IMR-90 (cell line): ENCODE results near the gene PTS. TPM values are rescaled to one million over a fixed set of nuclear protein-coding genes. Genes with fewer than 3 reads are reported as not detected.
A peak's percentile ranks its signal among the peaks of the same experiment; 100 is the strongest.

Experiments used
- ATAC-seq: fragments of 200-7000 bp; cut with Tn5 transposase; 2 replicates; pipeline ENCODE4 v1.9.1; 2020; ENCODE audit warnings: low read depth, mild to moderate bottlenecking, moderate library complexity
- Bru-seq: library from RNA; stranded (reverse); fragments of 400-500 nt; gene quantifications from one replicate; lab custom pipeline; 2021; lab: Mats Ljungman, UMichigan
- BruChase-seq, 2 experiments: library from RNA; stranded (reverse); fragments of 400-500 nt; gene quantifications; one replicate each; lab custom pipeline; 2021; lab: Mats Ljungman, UMichigan
- BruUV-seq: library from RNA; stranded (reverse); fragments of 400-500 nt; replicated peaks from 2 replicates; lab custom pipeline; 2021; lab: Mats Ljungman, UMichigan
- CTCF ChIA-PET: fragments of 300-600 bp; formaldehyde crosslinking; extraction: SDS; loops from one replicate; lab custom pipeline; 2021; ENCODE audit warnings: antibody characterized with exemption; lab: Yijun Ruan, JAX
- POLR2A ChIA-PET: fragments of 300-600 bp; sonication (Branson Sonifier 250); formaldehyde crosslinking; loops from one replicate; lab custom pipeline; 2022; ENCODE audit warnings: antibody characterized with exemption; ENCODE audit not compliant: unreplicated experiment; lab: Charles Lee
- DNase-seq: peaks from one replicate; pipeline ENCODE4 v3.0.0; 2013
- H2AFZ ChIP-seq: replicated peaks from 2 replicates; pipeline ENCODE3; 2013; ENCODE audit warnings: low read length, mild to moderate bottlenecking; ENCODE audit not compliant: poor library complexity
- H2AK5ac ChIP-seq: 2 replicates; pipeline ENCODE4 v1.6.1; 2013; ENCODE audit warnings: low read depth, low read length, inconsistent platforms
- H2AK9ac ChIP-seq: replicated peaks from 2 replicates; pipeline ENCODE3; 2013; ENCODE audit warnings: mild to moderate bottlenecking, low read depth, low read length, moderate library complexity; ENCODE audit not compliant: poor library complexity
- H2BK120ac ChIP-seq: 2 replicates; pipeline ENCODE4 v1.6.1; 2013; ENCODE audit warnings: low read depth, low read length, inconsistent platforms
- H2BK15ac ChIP-seq: 3 replicates; pipeline ENCODE4 v1.6.1; 2013; ENCODE audit warnings: low read depth, low read length, inconsistent platforms
- H2BK20ac ChIP-seq: 2 replicates; pipeline ENCODE4 v1.6.1; 2013; ENCODE audit warnings: low read depth, mild to moderate bottlenecking, inconsistent platforms, low read length, moderate library complexity
- H2BK5ac ChIP-seq: 2 replicates; pipeline ENCODE4 v1.6.1; 2013; ENCODE audit warnings: mild to moderate bottlenecking, low read depth, low read length, inconsistent platforms; ENCODE audit not compliant: poor library complexity, severe bottlenecking
- H3K14ac ChIP-seq: replicated peaks from 2 replicates; pipeline ENCODE4 v1.6.1; 2013; ENCODE audit warnings: low read depth, low read length, inconsistent platforms
- H3K18ac ChIP-seq: 2 replicates; pipeline ENCODE4 v1.6.1; 2013; ENCODE audit warnings: low read depth, low read length, control low read depth
- H3K23ac ChIP-seq: 2 replicates; pipeline ENCODE4 v1.6.1; 2013; ENCODE audit warnings: low read depth, low read length, inconsistent platforms
- H3K27ac ChIP-seq: 2 replicates; pipeline ENCODE4 v1.5.1; 2013; ENCODE audit warnings: mild to moderate bottlenecking, control low read depth, low read length; ENCODE audit not compliant: insufficient read depth
- H3K27me3 ChIP-seq: 2 replicates; pipeline ENCODE4 v1.6.1; 2013; ENCODE audit warnings: low read length; ENCODE audit not compliant: control insufficient read depth, insufficient read depth
- H3K36me3 ChIP-seq: 2 replicates; pipeline ENCODE4 v1.6.1; 2013; ENCODE audit warnings: low read length, mixed read lengths; ENCODE audit not compliant: control insufficient read depth, insufficient read depth
- H3K4ac ChIP-seq: 2 replicates; pipeline ENCODE4 v1.6.1; 2013; ENCODE audit warnings: low read depth, low read length, inconsistent platforms
- H3K4me1 ChIP-seq: 2 replicates; pipeline ENCODE4 v1.6.1; 2013; ENCODE audit warnings: low read length, mixed read lengths; ENCODE audit not compliant: control insufficient read depth, insufficient read depth
- H3K4me2 ChIP-seq: 2 replicates; pipeline ENCODE4 v1.6.1; 2013; ENCODE audit warnings: low read depth, mild to moderate bottlenecking, control low read depth, low read length, moderate library complexity
- H3K4me3 ChIP-seq: 2 replicates; pipeline ENCODE4 v1.5.1; 2013; ENCODE audit warnings: low read depth, mild to moderate bottlenecking, control low read depth, low read length, moderate library complexity; ENCODE audit not compliant: insufficient read depth
- H3K56ac ChIP-seq: 2 replicates; pipeline ENCODE4 v1.6.1; 2013; ENCODE audit warnings: low read length, inconsistent platforms; ENCODE audit not compliant: insufficient read depth; ENCODE audit errors: extremely low read depth
- H3K79me1 ChIP-seq, 2 experiments: 2 replicates each; pipeline ENCODE4 v1.6.1; 2013; ENCODE audit warnings: low read length in 2 of 2, inconsistent platforms in 1 of 2, low read depth in 1 of 2
- H3K9ac ChIP-seq: 2 replicates; pipeline ENCODE4 v1.6.1; 2013; ENCODE audit warnings: low read depth, low read length, control low read depth
- H3K9me1 ChIP-seq: 2 replicates; pipeline ENCODE4 v1.6.1; 2013; ENCODE audit warnings: low read length, inconsistent platforms; ENCODE audit not compliant: insufficient read depth
- H3K9me3 ChIP-seq: 2 replicates; pipeline ENCODE4 v1.6.1; 2013; ENCODE audit warnings: low read length; ENCODE audit not compliant: control insufficient read depth, insufficient read depth
- H4K20me1 ChIP-seq: 2 replicates; pipeline ENCODE4 v1.6.1; 2013; ENCODE audit warnings: low read length, inconsistent platforms; ENCODE audit not compliant: insufficient read depth
- H4K5ac ChIP-seq: 2 replicates; pipeline ENCODE4 v1.6.1; 2013; ENCODE audit warnings: mild to moderate bottlenecking, low read depth, low read length, control low read depth
- H4K8ac ChIP-seq, 2 experiments: 2 replicates each; pipeline ENCODE4 v1.6.1; 2013; ENCODE audit warnings: low read depth in 2 of 2, low read length in 2 of 2, control low read depth in 1 of 2, inconsistent platforms in 1 of 2
- H4K91ac ChIP-seq: 2 replicates; pipeline ENCODE4 v1.6.1; 2013; ENCODE audit warnings: low read depth, low read length, inconsistent platforms; ENCODE audit not compliant: insufficient read depth
- MAFK ChIP-seq: IDR thresholded peaks from 2 replicates; pipeline ENCODE4 v1.6.1; 2012; ENCODE audit warnings: low read depth, low read length, improper control_type of control experiment
- MAZ ChIP-seq: IDR thresholded peaks from 2 replicates; pipeline ENCODE4 v1.6.1; 2012; ENCODE audit warnings: low read depth, mild to moderate bottlenecking, low read length, improper control_type of control experiment, moderate library complexity, borderline replicate concordance
- POLR2A ChIP-seq: IDR thresholded peaks from 2 replicates; pipeline ENCODE4 v1.6.1; 2012; ENCODE audit warnings: mild to moderate bottlenecking, low read depth, low read length
- WGBS, 2 experiments: methylation state at CpG; one replicate each; pipeline versions ENCODE4 v1.1.5 to v1.1.7; 2013; ENCODE audit warnings: missing lambda C conversion rate in 2 of 2; ENCODE audit not compliant: insufficient read length in 1 of 2; ENCODE audit errors: extremely low coverage in 2 of 2; 5-methylcytosine and 5-hydroxymethylcytosine counted together
- dilution Hi-C: fragments of 300-500 bp; cut with HindIII; formaldehyde crosslinking; loops from one replicate; pipeline ENCODE4 v1.14.3; 2018; ENCODE audit warnings: low sequenced_read_pairs; ENCODE audit not compliant: unreplicated experiment
- in situ Hi-C: fragments of 300-500 bp; cut with MboI; formaldehyde crosslinking; loops from 3 replicates; pipeline ENCODE4 v1.14.3; 2019; ENCODE audit warnings: low sequenced_read_pairs, inconsistent platforms, mixed read lengths
- intact Hi-C: fragments of 100-400 bp; cut with micrococcal nuclease; formaldehyde crosslinking; loops from 2 replicates; pipeline ENCODE4 v1.10.0; 2022
- long read RNA-seq: library from polyadenylated mRNA; unstranded; transcript quantifications from one replicate; pipeline ENCODE4 v2.0.0, GENCODE V29; 2021; ENCODE audit not compliant: unreplicated experiment
- polyA plus RNA-seq, 3 experiments: library from polyadenylated mRNA; depleted of rRNA; stranded (reverse); fragments of >200 nt; gene quantifications; 2 replicates each; pipeline ENCODE4 v1.2.3, GENCODE V29; 2012; ENCODE audit warnings: low replicate concordance in 1 of 3
- total RNA-seq: library from RNA; depleted of rRNA; stranded (reverse); fragments of >200 nt; gene quantifications from 2 replicates; pipeline ENCODE4 v1.2.3, GENCODE V29; 2012; rRNA removed
- TF ChIP-seq, protein P1 (sequence below): fragments of 150-350 bp; IDR thresholded peaks from 2 replicates; pipeline ENCODE4 v1.6.1; 2016; ENCODE audit warnings: low read depth, mild to moderate bottlenecking, low read length, moderate library complexity, borderline replicate concordance

Gene PTS
- total RNA-seq (21.0 and 63.6 TPM in 2 replicates), polyA plus RNA-seq (2012; rRNA removed) (50.7 and 51.8 TPM in 2 replicates), Bru-seq, nascent RNA (percentile 96 among the genes with signal in this experiment), BruChase-seq, experiment 1, labeled RNA remaining after a 6-hour chase (percentile 90 among the genes with signal in this experiment), BruChase-seq, experiment 2, labeled RNA remaining after a 2-hour chase (percentile 89 among the genes with signal in this experiment)
- 17.3 and 17.8 TPM in 2 replicates for polyA plus RNA-seq (2012; cell fraction: cytosol; rRNA removed)
- 8.7 and 72.6 TPM in 2 replicates for polyA plus RNA-seq (2012; cell fraction: nucleus; rRNA removed; ENCODE audit: low replicate concordance)
- long read RNA-seq, transcript PTS-201 (6 exons, 935 nt) = major isoform, 27 of 41 reads
- long read RNA-seq, partial matches to known transcripts = 3 of 41 reads
- long read RNA-seq, other reads (novel, unspliced or antisense) = 8 of 41 reads

DNA sequence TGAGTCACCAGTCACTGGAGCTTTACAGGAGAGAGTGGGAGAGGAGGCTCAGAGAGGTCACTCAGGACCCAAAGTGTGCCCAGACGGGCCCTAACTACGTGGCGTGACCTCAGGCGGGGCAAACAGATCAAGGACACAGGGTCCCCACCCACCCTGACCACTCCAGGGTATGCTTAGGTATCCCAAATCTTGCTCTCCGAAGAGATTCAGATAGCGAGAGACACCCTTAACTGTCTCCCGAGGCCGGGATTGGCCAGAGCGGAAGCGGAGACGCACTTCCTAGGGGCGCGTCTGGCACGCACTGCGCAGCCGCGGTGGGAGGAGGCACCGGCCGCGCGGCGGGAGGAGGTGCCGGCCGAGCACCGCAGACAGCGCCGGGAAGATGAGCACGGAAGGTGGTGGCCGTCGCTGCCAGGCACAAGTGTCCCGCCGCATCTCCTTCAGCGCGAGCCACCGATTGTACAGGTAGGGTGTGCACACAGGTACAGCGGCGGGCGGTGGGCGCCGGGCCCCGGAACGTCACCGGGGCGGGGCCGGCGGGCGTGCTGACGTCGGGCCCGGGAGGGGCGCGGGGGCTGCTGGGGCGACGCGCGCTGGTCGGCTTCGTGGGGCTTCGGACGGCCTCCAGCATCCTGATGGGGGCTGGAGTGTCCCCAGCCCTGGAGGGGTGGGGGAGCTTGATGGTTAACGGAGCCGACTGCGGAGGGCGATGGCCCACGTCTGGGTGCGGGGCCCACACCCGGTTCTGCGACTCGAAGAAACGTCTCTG is at the start of gene PTS:
TSS of gene PTS (plus strand) at position 367 of the 769 bp plus-strand sequence. CDS start at position 383, 16 bp downstream.
- ChIA-PET CTCF (interaction anchor here (1.1 to 1.3 kb wide), 2 partner anchors 53 to 54 kb away, joined by 4 read pairs; no protein-coding TSS in a partner anchor), POLR2A (no interaction called here)
- WGBS, 2 experiments = 0% methylated on average over 34 of the region's 70 CpGs; no CpG with 5 or more reads in 1 of the 2 experiments

More for the DNA sequence above, at the start of gene PTS:
- Histone ChIP-seq H3K18ac (peak within 1 kb of the TSS; percentile 98), H2AK9ac (peak within 1 kb of the TSS; percentile 99), H2BK20ac (peak within 1 kb of the TSS; percentile 97), H2BK15ac (peak within 1 kb of the TSS; percentile 99), H3K4me1 (peaks cover 16% of the 10 kb centered on the region), H3K27me3 (no peaks in the 10 kb centered on the region), H2BK120ac (peak within 1 kb of the TSS; percentile 100), H2BK5ac (peak within 1 kb of the TSS; percentile 99), H3K14ac (peak within 1 kb of the TSS; percentile 100), H2AFZ (peak within 1 kb of the TSS; percentile 100), H3K9ac (peak within 1 kb of the TSS; percentile 98), H4K20me1 (peaks cover 6% of the 10 kb centered on the region; the same call in 1 of the 2 replicates), H4K8ac (peak within 1 kb of the TSS; percentile 86 to 100), H3K36me3 (peaks cover 4% of the 10 kb centered on the region; the same call in 1 of the 2 replicates), H3K9me3 (no peaks in the 10 kb centered on the region), H3K27ac (peak within 1 kb of the TSS; percentile 98), H3K9me1 (no peaks in the 10 kb centered on the region; the same call in 1 of the 2 replicates), H3K4me2 (peak within 1 kb of the TSS; percentile 98), H3K4ac (peak within 1 kb of the TSS; percentile 100), H3K23ac (peak within 1 kb of the TSS; percentile 98), H2AK5ac (peak within 1 kb of the TSS; percentile 97), H4K91ac (peak within 1 kb of the TSS; percentile 99), H3K79me1 (peaks cover 24 to 40% of the 10 kb centered on the region in 2 experiments), H4K5ac (peak within 1 kb of the TSS; percentile 100), H3K56ac (peak within 1 kb of the TSS; percentile 94), H3K4me3 (peak within 1 kb of the TSS; percentile 93)
- dilution Hi-C loops (no loop called here), in situ Hi-C loops (loop anchor here (10.0 kb wide), 2 partner anchors 139 to 1059 kb away; no protein-coding TSS in a partner anchor), intact Hi-C loops (loop anchor here (2.0 to 10.0 kb wide), 3 partner anchors 41 to 351 kb away; partner anchors contain the start of genes ALG9, CFAP68 and FDXACB1)
- ATAC-seq (peak; percentile 94), DNase-seq (peak; percentile 82)
- BruUV-seq = no TSS peak
- peak; percentile 93 for TF ChIP-seq POLR2A
- no peak for TF ChIP-seq MAFK
- TF ChIP-seq, protein P1, sequence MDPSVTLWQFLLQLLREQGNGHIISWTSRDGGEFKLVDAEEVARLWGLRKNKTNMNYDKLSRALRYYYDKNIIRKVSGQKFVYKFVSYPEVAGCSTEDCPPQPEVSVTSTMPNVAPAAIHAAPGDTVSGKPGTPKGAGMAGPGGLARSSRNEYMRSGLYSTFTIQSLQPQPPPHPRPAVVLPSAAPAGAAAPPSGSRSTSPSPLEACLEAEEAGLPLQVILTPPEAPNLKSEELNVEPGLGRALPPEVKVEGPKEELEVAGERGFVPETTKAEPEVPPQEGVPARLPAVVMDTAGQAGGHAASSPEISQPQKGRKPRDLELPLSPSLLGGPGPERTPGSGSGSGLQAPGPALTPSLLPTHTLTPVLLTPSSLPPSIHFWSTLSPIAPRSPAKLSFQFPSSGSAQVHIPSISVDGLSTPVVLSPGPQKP = no peak
- TF ChIP-seq MAZ = peak; percentile 72; the same call in 1 of the 2 replicates
